ENCODE measurements around the gene TMEM39B.
A peak's percentile ranks its signal among the peaks of the same experiment; 100 is the strongest.
"Not testable (repeated sequence)": the region's sequence is repeated elsewhere in the genome, so short reads cannot be mapped to it uniquely, and the experiment has no call there.

Gene TMEM39B

GRCh38 chr1:32138965-32139364 is 66.2 kb downstream of the TMEM39B start:
- no peak overlapping the region for H3K27ac ChIP-seq (ENCODE audit: low read depth, low read length)

GRCh38 chr1:32142446-32143301 is 69.9 kb downstream of the TMEM39B start:
- Histone ChIP-seq H3K27me3 (ENCODE audit: insufficient read depth, low read length, poor library complexity) (no peaks in the 10 kb centered on the region), H3K4ac (ENCODE audit: low read depth, low read length) (no peak overlapping the region), H3K79me2 (ENCODE audit: control insufficient read depth, insufficient read depth, low read length) (peaks cover 17% of the 10 kb centered on the region), H3K23ac (ENCODE audit: low read length) (no peak overlapping the region), H3K9ac (ENCODE audit: low read length) (no peak overlapping the region), H2AK5ac (ENCODE audit: low read length) (no peak overlapping the region), H2BK5ac (ENCODE audit: low read length) (no peak overlapping the region), H2BK15ac (replicated peaks; ENCODE audit: low read depth) (no peak overlapping the region), H3K27ac (ENCODE audit: low read depth, low read length) (no peak overlapping the region), H3K56ac (ENCODE audit: low read length) (no peak overlapping the region), H3K4me1 (ENCODE audit: control insufficient read depth, low read depth, low read length) (no peaks in the 10 kb centered on the region), H4K5ac (ENCODE audit: low read length) (no peak overlapping the region), H3K18ac (ENCODE audit: low read length) (no peak overlapping the region), H3K4me3 (ENCODE audit: low read length) (no peak overlapping the region), H3K79me1 (ENCODE audit: low read length) (peaks cover 9% of the 10 kb centered on the region), H3K36me3 (ENCODE audit: control insufficient read depth, insufficient read depth, low read length) (no peaks in the 10 kb centered on the region), H4K8ac (ENCODE audit: low read depth, low read length) (no peak overlapping the region), H2BK120ac (ENCODE audit: low read depth, low read length) (no peak overlapping the region), H3K4me2 (ENCODE audit: low read length) (no peak overlapping the region)
- DNase-seq, result peak; percentile 80
- WGBS (ENCODE audit: extremely low coverage, insufficient coverage, low lambda C conversion rate), result no CpG with 5 or more reads among the region's 6 CpGs

More at GRCh38 chr1:32138965-32139364, 66.2 kb downstream of the TMEM39B start:
- H3K4me1 ChIP-seq (ENCODE audit: control insufficient read depth, low read depth, low read length), result no peaks in the 10 kb centered on the region
- DNase-seq, result peak; percentile 31
- no peak overlapping the region for H4K8ac ChIP-seq (ENCODE audit: low read depth, low read length)
- H3K4me3 ChIP-seq (ENCODE audit: low read length), result no peak overlapping the region
- peaks cover 16% of the 10 kb centered on the region for H3K79me2 ChIP-seq (ENCODE audit: control insufficient read depth, insufficient read depth, low read length)
- no peak overlapping the region for H3K4me2 ChIP-seq (ENCODE audit: low read length)
- no peaks in the 10 kb centered on the region for H3K36me3 ChIP-seq (ENCODE audit: control insufficient read depth, insufficient read depth, low read length)
- H3K27me3 ChIP-seq (ENCODE audit: insufficient read depth, low read length, poor library complexity), result no peaks in the 10 kb centered on the region
- no peak overlapping the region for H3K56ac ChIP-seq (ENCODE audit: low read length)
- H3K79me1 ChIP-seq (ENCODE audit: low read length), result peaks cover 6% of the 10 kb centered on the region
- WGBS (ENCODE audit: extremely low coverage, insufficient coverage, low lambda C conversion rate), result no CpG with 5 or more reads among the region's 5 CpGs
- H3K9ac ChIP-seq (ENCODE audit: low read length), result no peak overlapping the region
- H2BK5ac ChIP-seq (ENCODE audit: low read length), result no peak overlapping the region
- H3K18ac ChIP-seq (ENCODE audit: low read length), result no peak overlapping the region
- no peak overlapping the region for H4K5ac ChIP-seq (ENCODE audit: low read length)
- no peak overlapping the region for H3K4ac ChIP-seq (ENCODE audit: low read depth, low read length)
- H2BK15ac ChIP-seq (replicated peaks; ENCODE audit: low read depth), result no peak overlapping the region
- H2AK5ac ChIP-seq (ENCODE audit: low read length), result no peak overlapping the region
- H3K23ac ChIP-seq (ENCODE audit: low read length), result no peak overlapping the region
- H2BK120ac ChIP-seq (ENCODE audit: low read depth, low read length), result no peak overlapping the region

GRCh38 chr1:32143302-32143695 is 70.6 kb downstream of the TMEM39B start:
- H2BK5ac ChIP-seq (ENCODE audit: low read length); H3K4me1 ChIP-seq (ENCODE audit: control insufficient read depth, low read depth, low read length); H3K56ac ChIP-seq (ENCODE audit: low read length); H3K36me3 ChIP-seq (ENCODE audit: control insufficient read depth, insufficient read depth, low read length); H3K4me3 ChIP-seq (ENCODE audit: low read length); H3K27ac ChIP-seq (ENCODE audit: low read depth, low read length); H2BK15ac ChIP-seq (replicated peaks; ENCODE audit: low read depth); H3K4me2 ChIP-seq (ENCODE audit: low read length); H4K5ac ChIP-seq (ENCODE audit: low read length); H3K27me3 ChIP-seq (ENCODE audit: insufficient read depth, low read length, poor library complexity); H3K18ac ChIP-seq (ENCODE audit: low read length); H4K8ac ChIP-seq (ENCODE audit: low read depth, low read length); H3K4ac ChIP-seq (ENCODE audit: low read depth, low read length); H3K79me1 ChIP-seq (ENCODE audit: low read length); H2AK5ac ChIP-seq (ENCODE audit: low read length); H3K9ac ChIP-seq (ENCODE audit: low read length); H2BK120ac ChIP-seq (ENCODE audit: low read depth, low read length); DNase-seq; H3K23ac ChIP-seq (ENCODE audit: low read length): not testable (repeated sequence)
- WGBS (ENCODE audit: extremely low coverage, insufficient coverage, low lambda C conversion rate), result no CpG with 5 or more reads among the region's 4 CpGs
- peaks cover 20% of the 10 kb centered on the region for H3K79me2 ChIP-seq (ENCODE audit: control insufficient read depth, insufficient read depth, low read length)

GRCh38 chr1:32144033-32144432 is 71.3 kb downstream of the TMEM39B start:
- no peak overlapping the region for H3K4me2 ChIP-seq (ENCODE audit: low read length)
- no peak overlapping the region for H2AK5ac ChIP-seq (ENCODE audit: low read length)
- WGBS (ENCODE audit: extremely low coverage, insufficient coverage, low lambda C conversion rate), result no CpG with 5 or more reads among the region's 3 CpGs
- H3K79me2 ChIP-seq (ENCODE audit: control insufficient read depth, insufficient read depth, low read length), result peaks cover 20% of the 10 kb centered on the region
- H3K23ac ChIP-seq (ENCODE audit: low read length), result no peak overlapping the region
- H4K5ac ChIP-seq (ENCODE audit: low read length), result no peak overlapping the region
- H4K8ac ChIP-seq (ENCODE audit: low read depth, low read length), result no peak overlapping the region
- DNase-seq, result no peak
- H3K4ac ChIP-seq (ENCODE audit: low read depth, low read length), result no peak overlapping the region
- no peaks in the 10 kb centered on the region for H3K4me1 ChIP-seq (ENCODE audit: control insufficient read depth, low read depth, low read length)
- no peaks in the 10 kb centered on the region for H3K27me3 ChIP-seq (ENCODE audit: insufficient read depth, low read length, poor library complexity)
- H3K18ac ChIP-seq (ENCODE audit: low read length), result no peak overlapping the region
- H2BK15ac ChIP-seq (replicated peaks; ENCODE audit: low read depth), result no peak overlapping the region
- H2BK120ac ChIP-seq (ENCODE audit: low read depth, low read length), result no peak overlapping the region
- H3K4me3 ChIP-seq (ENCODE audit: low read length), result no peak overlapping the region
- H2BK5ac ChIP-seq (ENCODE audit: low read length), result no peak overlapping the region
- H3K9ac ChIP-seq (ENCODE audit: low read length), result no peak overlapping the region
- no peak overlapping the region for H3K56ac ChIP-seq (ENCODE audit: low read length)
- H3K27ac ChIP-seq (ENCODE audit: low read depth, low read length), result no peak overlapping the region
- H3K79me1 ChIP-seq (ENCODE audit: low read length), result peaks cover 11% of the 10 kb centered on the region
- no peaks in the 10 kb centered on the region for H3K36me3 ChIP-seq (ENCODE audit: control insufficient read depth, insufficient read depth, low read length)

DNA sequence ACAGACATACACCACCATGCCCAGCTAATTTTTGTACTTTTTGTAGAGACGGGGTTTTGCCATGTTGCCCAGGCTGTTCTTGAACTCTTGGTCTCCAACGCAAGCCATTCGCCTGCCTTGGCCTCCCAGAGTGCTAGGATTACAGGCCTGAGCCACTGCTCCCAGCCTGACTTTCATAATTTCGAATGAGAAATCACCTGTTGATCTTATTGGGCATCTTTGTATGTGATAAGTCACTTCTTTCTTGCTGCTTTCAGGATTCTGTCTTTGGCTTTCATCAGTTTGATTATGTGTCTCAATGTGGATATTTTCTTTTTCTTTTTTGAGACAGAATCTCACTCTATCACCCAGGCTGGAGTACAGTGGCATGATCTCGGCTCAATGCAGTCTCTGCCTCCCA is 75.1 kb downstream of the TMEM39B start:
- not testable (repeated sequence) for H3K27ac ChIP-seq (ENCODE audit: low read depth, low read length); H3K36me3 ChIP-seq (ENCODE audit: control insufficient read depth, insufficient read depth, low read length); H3K23ac ChIP-seq (ENCODE audit: low read length); H4K5ac ChIP-seq (ENCODE audit: low read length); H3K9ac ChIP-seq (ENCODE audit: low read length); H2BK120ac ChIP-seq (ENCODE audit: low read depth, low read length); DNase-seq; H3K4ac ChIP-seq (ENCODE audit: low read depth, low read length); H4K8ac ChIP-seq (ENCODE audit: low read depth, low read length); H3K4me1 ChIP-seq (ENCODE audit: control insufficient read depth, low read depth, low read length); H3K56ac ChIP-seq (ENCODE audit: low read length); H3K18ac ChIP-seq (ENCODE audit: low read length); H2BK15ac ChIP-seq (replicated peaks; ENCODE audit: low read depth); H3K4me3 ChIP-seq (ENCODE audit: low read length); H3K27me3 ChIP-seq (ENCODE audit: insufficient read depth, low read length, poor library complexity); H3K4me2 ChIP-seq (ENCODE audit: low read length); H2BK5ac ChIP-seq (ENCODE audit: low read length); H3K79me1 ChIP-seq (ENCODE audit: low read length); H2AK5ac ChIP-seq (ENCODE audit: low read length)
- no CpG with 5 or more reads among the region's 5 CpGs for WGBS (ENCODE audit: extremely low coverage, insufficient coverage, low lambda C conversion rate)
- peaks cover 14% of the 10 kb centered on the region for H3K79me2 ChIP-seq (ENCODE audit: control insufficient read depth, insufficient read depth, low read length)

GRCh38 chr1:32150847-32151246 is 78.1 kb downstream of the TMEM39B start:
- H2BK5ac ChIP-seq (ENCODE audit: low read length), result no peak overlapping the region
- no peak overlapping the region for H4K5ac ChIP-seq (ENCODE audit: low read length)
- H2BK15ac ChIP-seq (replicated peaks; ENCODE audit: low read depth), result no peak overlapping the region
- H3K36me3 ChIP-seq (ENCODE audit: control insufficient read depth, insufficient read depth, low read length), result no peaks in the 10 kb centered on the region
- no peak overlapping the region for H3K56ac ChIP-seq (ENCODE audit: low read length)
- no peaks in the 10 kb centered on the region for H3K27me3 ChIP-seq (ENCODE audit: insufficient read depth, low read length, poor library complexity)
- H3K4ac ChIP-seq (ENCODE audit: low read depth, low read length), result no peak overlapping the region
- no peaks in the 10 kb centered on the region for H3K4me1 ChIP-seq (ENCODE audit: control insufficient read depth, low read depth, low read length)
- no peak overlapping the region for H3K23ac ChIP-seq (ENCODE audit: low read length)
- no peak overlapping the region for H3K18ac ChIP-seq (ENCODE audit: low read length)
- no peak overlapping the region for H3K4me2 ChIP-seq (ENCODE audit: low read length)
- peaks cover 5% of the 10 kb centered on the region for H3K79me1 ChIP-seq (ENCODE audit: low read length)
- H2BK120ac ChIP-seq (ENCODE audit: low read depth, low read length), result no peak overlapping the region
- H3K79me2 ChIP-seq (ENCODE audit: control insufficient read depth, insufficient read depth, low read length), result peaks cover 11% of the 10 kb centered on the region
- no peak overlapping the region for H2AK5ac ChIP-seq (ENCODE audit: low read length)
- no peak overlapping the region for H4K8ac ChIP-seq (ENCODE audit: low read depth, low read length)
- no peak overlapping the region for H3K27ac ChIP-seq (ENCODE audit: low read depth, low read length)
- no CpG with 5 or more reads among the region's 9 CpGs for WGBS (ENCODE audit: extremely low coverage, insufficient coverage, low lambda C conversion rate)
- no peak overlapping the region for H3K9ac ChIP-seq (ENCODE audit: low read length)
- no peak for DNase-seq
- H3K4me3 ChIP-seq (ENCODE audit: low read length), result no peak overlapping the region

Data from mesendoderm (in vitro differentiated cells).